Measurements from ENCODE around the gene TASP1. TPM values are rescaled to one million over a fixed set of nuclear protein-coding genes. Genes with fewer than 3 reads are reported as not detected.
A peak's percentile ranks its signal among the peaks of the same experiment; 100 is the strongest.

The TASP1 gene, protein sequence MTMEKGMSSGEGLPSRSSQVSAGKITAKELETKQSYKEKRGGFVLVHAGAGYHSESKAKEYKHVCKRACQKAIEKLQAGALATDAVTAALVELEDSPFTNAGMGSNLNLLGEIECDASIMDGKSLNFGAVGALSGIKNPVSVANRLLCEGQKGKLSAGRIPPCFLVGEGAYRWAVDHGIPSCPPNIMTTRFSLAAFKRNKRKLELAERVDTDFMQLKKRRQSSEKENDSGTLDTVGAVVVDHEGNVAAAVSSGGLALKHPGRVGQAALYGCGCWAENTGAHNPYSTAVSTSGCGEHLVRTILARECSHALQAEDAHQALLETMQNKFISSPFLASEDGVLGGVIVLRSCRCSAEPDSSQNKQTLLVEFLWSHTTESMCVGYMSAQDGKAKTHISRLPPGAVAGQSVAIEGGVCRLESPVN
- 10 to 100 TPM; 11.6 to 15.7 (median 13.0) TPM for total RNA-seq

- 2% methylated on average over 13 of the region's 50 CpGs for WGBS
- H3K9me3 ChIP-seq = no peaks in the 10 kb centered on the region
- intact Hi-C loops (cut with DNase I) = loop anchor here (10.0 kb wide), 1 partner anchor 136 kb away; no protein-coding TSS in a partner anchor
- H3K27me3 ChIP-seq = no peaks in the 10 kb centered on the region
- H3K4me3 ChIP-seq = peak within 1 kb of the TSS; percentile 68 to 96 (median 89)
- DNase-seq (ENCODE audit: extremely low spot score) = peak; percentile 99
- H3K36me3 ChIP-seq = no peaks in the 10 kb centered on the region
- H3K4me1 ChIP-seq = peaks cover 0 to 15% (median 13%) of the 10 kb centered on the region in 4 donors
- TF ChIP-seq, protein P1, sequence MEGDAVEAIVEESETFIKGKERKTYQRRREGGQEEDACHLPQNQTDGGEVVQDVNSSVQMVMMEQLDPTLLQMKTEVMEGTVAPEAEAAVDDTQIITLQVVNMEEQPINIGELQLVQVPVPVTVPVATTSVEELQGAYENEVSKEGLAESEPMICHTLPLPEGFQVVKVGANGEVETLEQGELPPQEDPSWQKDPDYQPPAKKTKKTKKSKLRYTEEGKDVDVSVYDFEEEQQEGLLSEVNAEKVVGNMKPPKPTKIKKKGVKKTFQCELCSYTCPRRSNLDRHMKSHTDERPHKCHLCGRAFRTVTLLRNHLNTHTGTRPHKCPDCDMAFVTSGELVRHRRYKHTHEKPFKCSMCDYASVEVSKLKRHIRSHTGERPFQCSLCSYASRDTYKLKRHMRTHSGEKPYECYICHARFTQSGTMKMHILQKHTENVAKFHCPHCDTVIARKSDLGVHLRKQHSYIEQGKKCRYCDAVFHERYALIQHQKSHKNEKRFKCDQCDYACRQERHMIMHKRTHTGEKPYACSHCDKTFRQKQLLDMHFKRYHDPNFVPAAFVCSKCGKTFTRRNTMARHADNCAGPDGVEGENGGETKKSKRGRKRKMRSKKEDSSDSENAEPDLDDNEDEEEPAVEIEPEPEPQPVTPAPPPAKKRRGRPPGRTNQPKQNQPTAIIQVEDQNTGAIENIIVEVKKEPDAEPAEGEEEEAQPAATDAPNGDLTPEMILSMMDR (IDR thresholded peaks at IDR 0.05) = no peak
- peak; percentile 83 to 88 for TF ChIP-seq POLR2AphosphoS5 (IDR thresholded peaks at IDR 0.05)
- H3K27ac ChIP-seq (replicated peaks in 1 of 4) = peak within 1 kb of the TSS; percentile 80 to 82 (median 81)
Measured at GRCh38 chr20:13638496-13639149, at the start of gene TASP1. Gene TASP1, minus strand, starts transcription at chr20:13638932. Its CDS starts 8,854 bp downstream, at chr20:13630078.

DNA sequence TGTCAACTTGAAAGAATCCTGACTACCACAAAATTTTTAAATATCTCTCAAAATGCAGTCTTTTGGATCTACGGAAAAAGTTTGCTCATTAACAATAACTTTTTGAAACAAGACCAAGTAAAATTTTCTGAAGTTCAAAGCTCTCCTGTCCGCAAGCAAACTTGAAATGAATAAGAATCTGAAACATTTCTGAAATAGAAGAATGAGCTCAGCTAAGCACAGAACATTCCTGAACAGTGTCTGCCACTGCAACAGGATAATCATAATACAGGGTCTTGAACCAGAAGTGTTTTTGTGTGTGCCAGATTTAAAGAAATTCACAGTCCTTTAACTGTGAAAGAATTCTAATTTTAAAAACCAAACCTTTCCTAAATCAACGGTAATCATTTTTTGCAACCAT, 49.1 kb upstream of the TASP1 start:
- Histone ChIP-seq H3K9me3 (no peaks in the 10 kb centered on the region), H3K27ac (replicated peaks in 1 of 4) (no peak overlapping the region), H3K27me3 (no peaks in the 10 kb centered on the region), H3K4me1 (peaks cover 0 to 22% (median 8%) of the 10 kb centered on the region in 4 donors), H3K4me3 (no peak overlapping the region), H3K36me3 (no peaks in the 10 kb centered on the region)
- TF ChIP-seq POLR2A (IDR thresholded peaks at IDR 0.05; ENCODE audit: low read depth) = no peak
- DNase-seq (ENCODE audit: extremely low spot score) = no peak
- 56% methylated on average over 3 of the region's 3 CpGs for WGBS
- intact Hi-C loops (cut with DNase I) = no loop called here

DNA sequence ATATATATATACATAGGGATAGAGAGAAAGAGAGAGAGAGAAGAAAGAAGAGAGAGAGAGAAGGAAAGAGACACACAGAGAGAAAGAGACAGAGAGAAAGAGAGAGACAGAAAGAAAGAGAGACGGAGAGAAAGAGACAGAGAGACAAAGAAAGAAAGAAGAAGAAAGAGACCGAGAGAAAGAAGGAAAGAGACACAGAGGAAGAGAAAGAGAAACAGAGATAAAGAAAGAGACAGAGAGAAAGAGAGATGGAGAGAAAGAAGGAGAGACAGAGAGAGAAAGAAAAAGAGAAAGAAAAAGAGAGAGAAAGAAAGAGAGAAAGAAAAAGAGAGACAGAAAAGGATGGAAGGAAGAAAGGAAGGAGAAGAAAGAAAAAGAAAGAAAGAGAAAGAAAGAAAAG, 46.9 kb upstream of the TASP1 start:
- intact Hi-C loops (cut with DNase I) = no loop called here
- no peak overlapping the region for H3K4me3 ChIP-seq
- H3K36me3 ChIP-seq = no peaks in the 10 kb centered on the region
- H3K27ac ChIP-seq (replicated peaks in 1 of 4) = no peak overlapping the region
- no peaks in the 10 kb centered on the region for H3K9me3 ChIP-seq
- peaks cover 0 to 12% (median 1%) of the 10 kb centered on the region in 4 donors for H3K4me1 ChIP-seq
- TF ChIP-seq, protein P1 (IDR thresholded peaks at IDR 0.05) = no peak
- TF ChIP-seq EP300 (IDR thresholded peaks at IDR 0.05) (no peak), POLR2AphosphoS5 (IDR thresholded peaks at IDR 0.05) (no peak), POLR2A (IDR thresholded peaks at IDR 0.05; ENCODE audit: low read depth) (no peak)
- DNase-seq (ENCODE audit: extremely low spot score) = no peak
- 93% methylated on average over 2 of the region's 2 CpGs for WGBS
- H3K27me3 ChIP-seq = no peaks in the 10 kb centered on the region

- WGBS = 61% methylated on average over 5 of the region's 5 CpGs
Measured at GRCh38 chr20:13684566-13685222, 46.0 kb upstream of the TASP1 start.

More at GRCh38 chr20:13684566-13685222, 46.0 kb upstream of the TASP1 start:
- intact Hi-C loops (cut with DNase I) = no loop called here
- no peak for DNase-seq (ENCODE audit: extremely low spot score)
- H3K9me3 ChIP-seq = no peaks in the 10 kb centered on the region
- H3K4me3 ChIP-seq = no peak overlapping the region
- H3K36me3 ChIP-seq = no peaks in the 10 kb centered on the region
- TF ChIP-seq POLR2AphosphoS5 (IDR thresholded peaks at IDR 0.05) = no peak
- TF ChIP-seq POLR2A (IDR thresholded peaks at IDR 0.05; ENCODE audit: low read depth) = no peak
- TF ChIP-seq, protein P1 (IDR thresholded peaks at IDR 0.05) = no peak
- no peak for TF ChIP-seq EP300 (IDR thresholded peaks at IDR 0.05)
- no peaks in the 10 kb centered on the region for H3K27me3 ChIP-seq
- no peak overlapping the region for H3K27ac ChIP-seq (replicated peaks in 1 of 4)
- H3K4me1 ChIP-seq = peaks cover 0 to 8% (median 0%) of the 10 kb centered on the region in 4 donors

All from esophagus muscularis mucosa (tissue), 4 donors.